Measurements from ENCODE around the gene IL1F10.

GRCh38 chr2:113123726-113124125 lies 56.0 kb downstream of the IL1F10 start:
- TF ChIP-seq CTCF (IDR thresholded peaks at IDR 0.05) = no peak
- TF ChIP-seq POLR2A (IDR thresholded peaks at IDR 0.05) = no peak
- TF ChIP-seq POLR2AphosphoS5 (IDR thresholded peaks at IDR 0.05) = no peak

All from suprapubic skin (tissue), 4 donors.